C4-2B (cell line): Measurements from ENCODE around the gene RBM22.

Experiments
- H3K27ac ChIP-seq: fragments of 450-650 bp; 2 replicates; pipeline ENCODE4 v1.5.1; 2017
- CTCF ChIP-seq: fragments of 450-650 bp; conservative IDR thresholded peaks from 2 replicates; pipeline ENCODE4 v1.5.1; 2017; ENCODE audit warnings: mild to moderate bottlenecking
- ZFX ChIP-seq: fragments of 450-650 bp; IDR thresholded peaks from 2 replicates; pipeline ENCODE4 v1.6.1; 2017

Gene RBM22

GRCh38 chr5:150692276-150692675, 8.6 kb downstream of the RBM22 start:
- TF ChIP-seq ZFX (no peak), CTCF (no peak)
- H3K27ac ChIP-seq: no peak overlapping the region

DNA sequence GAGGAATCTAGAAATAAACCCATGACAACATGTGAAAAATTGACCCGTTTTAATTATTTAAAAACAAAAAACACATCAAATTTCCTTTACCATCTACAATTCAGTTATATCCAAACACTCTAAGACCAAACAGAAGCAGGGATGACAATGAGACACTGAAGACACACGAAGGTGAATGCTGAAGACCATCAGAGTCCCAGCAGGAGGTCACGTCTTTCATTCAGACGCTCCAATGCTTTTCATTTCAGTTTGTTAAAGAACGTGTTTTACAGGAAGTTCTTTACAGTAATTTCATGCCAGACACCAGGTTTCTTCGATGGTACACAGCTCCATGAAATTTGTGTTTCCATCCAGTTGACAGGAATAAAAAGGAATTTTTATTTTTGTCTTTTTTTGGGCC, 10.1 kb downstream of the RBM22 start:
- TF ChIP-seq CTCF (no peak), ZFX (no peak)
- no peak overlapping the region for H3K27ac ChIP-seq

DNA sequence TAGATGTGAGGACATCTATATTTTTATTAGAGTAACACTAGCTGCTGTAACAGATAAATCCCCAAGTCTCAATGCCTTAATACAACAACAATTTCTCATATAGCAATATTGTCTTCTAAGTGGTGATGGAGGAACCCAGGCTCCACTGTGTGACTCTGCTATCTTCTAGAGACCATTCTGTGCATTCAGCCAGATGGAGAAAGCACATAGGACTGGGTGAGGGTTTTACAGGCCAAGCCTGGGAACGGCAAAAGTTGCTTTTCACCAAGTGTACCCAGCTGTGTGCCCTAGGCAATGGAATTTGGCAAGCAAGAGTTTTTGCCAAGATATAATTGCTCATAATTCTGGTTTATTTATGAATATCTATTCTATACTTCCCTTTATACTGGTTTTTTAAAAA, 11.7 kb downstream of the RBM22 start:
- TF ChIP-seq ZFX (no peak), CTCF (no peak)

DNA sequence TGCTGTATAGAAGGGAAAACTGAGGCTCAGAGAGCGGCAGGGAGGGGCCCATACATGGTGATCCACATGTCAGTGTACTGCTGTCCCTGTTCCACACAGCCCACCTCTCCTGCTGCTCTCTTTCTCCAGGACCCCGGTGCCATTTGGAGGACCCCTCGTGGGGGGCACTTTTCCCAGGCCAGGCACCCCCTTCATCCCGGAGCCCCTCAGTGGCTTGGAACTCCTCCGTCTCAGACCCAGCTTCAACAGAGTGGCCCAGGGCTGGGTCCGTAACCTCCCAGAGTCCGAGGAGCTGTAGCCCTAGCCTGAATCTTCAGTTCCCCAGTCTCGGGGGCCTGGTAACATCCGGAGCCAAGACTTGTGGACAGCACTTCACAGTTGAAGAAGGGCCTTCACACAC, 24.3 kb downstream of the RBM22 start:
- H3K27ac ChIP-seq: no peak overlapping the region
- TF ChIP-seq CTCF (no peak), ZFX (no peak)

More for the DNA sequence above, 11.7 kb downstream of the RBM22 start:
- H3K27ac ChIP-seq: no peak overlapping the region

DNA sequence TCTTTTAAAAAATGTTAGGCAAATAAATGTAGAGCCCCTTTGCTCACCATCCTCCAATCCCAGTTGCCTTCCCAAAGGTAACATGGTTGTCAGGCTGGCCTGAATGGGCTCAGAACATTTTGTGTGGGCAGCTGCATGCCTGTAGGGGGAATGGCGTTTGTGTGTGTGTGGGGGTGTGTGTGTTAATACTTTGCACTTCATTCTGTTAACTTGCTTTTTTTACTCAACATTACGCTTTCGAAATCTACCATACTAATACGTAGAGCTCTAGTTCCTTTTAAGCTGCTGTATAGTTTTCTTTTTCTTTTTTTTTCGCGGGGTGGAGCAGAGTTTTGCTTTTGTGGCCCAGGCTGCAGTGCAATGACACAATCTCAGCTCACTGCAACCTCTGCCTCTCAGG, 25.8 kb downstream of the RBM22 start:
- no peak overlapping the region for H3K27ac ChIP-seq
- TF ChIP-seq CTCF (no peak), ZFX (no peak)

DNA sequence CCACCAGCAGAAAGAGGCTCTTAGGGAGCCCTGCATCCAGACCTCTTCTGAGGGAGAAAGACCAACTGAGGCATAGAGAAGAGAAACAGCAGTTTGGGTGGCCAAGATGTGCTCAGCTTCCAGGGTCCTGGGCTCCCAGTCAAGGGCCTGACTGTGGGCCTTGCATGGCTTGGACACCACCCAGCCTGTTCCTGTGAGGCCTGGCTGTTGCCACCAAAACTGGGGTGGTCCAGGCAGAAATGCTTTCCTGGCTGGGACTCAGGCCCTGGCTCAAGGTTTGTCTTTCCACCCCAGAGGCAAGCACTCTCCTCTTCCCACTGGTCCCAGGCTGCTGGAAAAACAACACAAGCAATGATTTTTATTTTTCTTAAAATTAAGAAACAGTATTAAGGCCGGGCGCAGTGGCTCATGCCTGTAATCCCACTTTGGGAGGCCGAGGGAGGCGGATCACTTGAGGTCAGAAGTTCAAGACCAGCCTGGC, 26.5 kb downstream of the RBM22 start:
- TF ChIP-seq ZFX (no peak), CTCF (no peak)
- no peak overlapping the region for H3K27ac ChIP-seq

DNA sequence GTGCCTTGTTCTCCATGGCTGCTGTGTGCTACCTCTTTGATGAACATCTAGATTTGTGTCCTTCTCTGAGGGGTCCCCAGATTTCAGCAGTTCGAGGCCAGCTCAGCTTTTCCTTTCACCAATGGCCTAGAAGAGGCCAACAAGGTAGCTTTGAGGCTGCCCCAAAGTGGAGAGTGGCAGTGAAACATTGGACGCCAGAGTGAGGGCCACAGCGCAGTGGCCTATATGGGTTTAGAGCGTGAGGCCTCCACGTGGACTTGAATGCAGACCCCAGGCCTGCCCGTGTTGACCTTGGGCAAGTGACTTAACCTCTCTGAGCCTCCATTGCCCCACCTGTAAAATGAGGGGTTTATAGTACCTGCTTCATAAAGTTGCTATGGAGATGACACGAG, 28.0 kb downstream of the RBM22 start:
- no peak overlapping the region for H3K27ac ChIP-seq
- no peak for TF ChIP-seq ZFX
- TF ChIP-seq CTCF: no peak
